ENCODE results near the gene KLHL26.

Gene KLHL26

GRCh38 chr19:18613589-18614234, 23.1 kb upstream of the KLHL26 start:
- no peak for DNase-seq

GRCh38 chr19:18616023-18616422, 20.8 kb upstream of the KLHL26 start:
- no peak for DNase-seq

GRCh38 chr19:18617562-18617961, 19.3 kb upstream of the KLHL26 start:
- no peak for DNase-seq

- DNase-seq, result no peak
Measured at GRCh38 chr19:18618236-18618635, 18.6 kb upstream of the KLHL26 start.

- DNase-seq, result no peak
Measured at GRCh38 chr19:18620311-18620710, 16.5 kb upstream of the KLHL26 start.

GRCh38 chr19:18620902-18621301, 15.9 kb upstream of the KLHL26 start:
- no peak for DNase-seq

GRCh38 chr19:18626906-18627305, 9.9 kb upstream of the KLHL26 start:
- no peak for DNase-seq

- no peak for DNase-seq
Measured at GRCh38 chr19:18629166-18630088, 7.4 kb upstream of the KLHL26 start.

- DNase-seq, result no peak
Measured at GRCh38 chr19:18633321-18633720, 3.5 kb upstream of the KLHL26 start.

- no peak for DNase-seq
Measured at GRCh38 chr19:18634612-18635297, 2.1 kb upstream of the KLHL26 start.

GRCh38 chr19:18635831-18636182, 1.0 kb upstream of the KLHL26 start:
- no peak for DNase-seq

GRCh38 chr19:18636183-18636968, 452 bp upstream of the KLHL26 start:
- DNase-seq, result peak; percentile 96 to 100 (median 98)

- no peak for DNase-seq
Measured at GRCh38 chr19:18637673-18638630, 1.1 kb downstream of the KLHL26 start.

GRCh38 chr19:18639706-18640243, 2.9 kb downstream of the KLHL26 start:
- DNase-seq, result no peak

- no peak for DNase-seq
Measured at GRCh38 chr19:18644196-18645034, 7.6 kb downstream of the KLHL26 start.

- no peak for DNase-seq
Measured at GRCh38 chr19:18645035-18645511, 8.2 kb downstream of the KLHL26 start.

GRCh38 chr19:18646535-18647370, 9.9 kb downstream of the KLHL26 start:
- DNase-seq, result no peak

- no peak for DNase-seq
Measured at GRCh38 chr19:18647371-18647767, 10.5 kb downstream of the KLHL26 start.

GRCh38 chr19:18647807-18648206, 11.0 kb downstream of the KLHL26 start:
- no peak for DNase-seq
